Stimulated activated CD8-positive, alpha-beta memory T cell treated with anti-CD3 and anti-CD28 coated beads, Interleukin-12 subunit alpha, Interleukin-12 subunit beta, amount 100 ng/mL, for 24 hours (primary cell): Measurements from ENCODE around the gene S100A2.
"Not testable (repeated sequence)": the region's sequence is repeated elsewhere in the genome, so short reads cannot be mapped to it uniquely, and the experiment has no call there.

Experiments used
- DNase-seq: peaks from one replicate; pipeline ENCODE4 v3.0.0-alpha.2; 2020; ENCODE audit errors: extremely low read depth

The S100A2 gene

DNA sequence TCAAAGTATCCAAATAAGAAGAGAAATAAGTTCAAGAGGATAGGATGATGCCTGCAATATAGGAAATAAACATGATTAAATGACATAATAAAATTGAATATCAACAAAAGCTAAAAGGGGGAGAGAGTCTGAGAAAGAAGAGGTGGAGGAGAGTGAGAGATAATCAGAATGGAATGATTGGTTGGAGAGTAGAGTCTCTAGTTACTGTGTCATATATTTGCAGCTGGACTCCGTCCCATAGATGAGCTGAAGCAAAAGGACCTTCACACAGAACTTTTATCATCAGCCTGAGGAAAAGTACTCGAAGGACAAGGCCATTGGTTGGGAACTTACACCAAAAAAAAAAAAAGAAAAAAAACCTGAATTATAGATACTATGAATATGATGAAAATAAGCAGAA, 22.8 kb upstream of the S100A2 start:
- DNase-seq, result no peak

- not testable (repeated sequence) for DNase-seq
These were observed 22.4 kb upstream of the S100A2 start for GRCh38 chr1:153588033-153588432.

GRCh38 chr1:153587314-153587713, 21.7 kb upstream of the S100A2 start:
- no peak for DNase-seq

DNA sequence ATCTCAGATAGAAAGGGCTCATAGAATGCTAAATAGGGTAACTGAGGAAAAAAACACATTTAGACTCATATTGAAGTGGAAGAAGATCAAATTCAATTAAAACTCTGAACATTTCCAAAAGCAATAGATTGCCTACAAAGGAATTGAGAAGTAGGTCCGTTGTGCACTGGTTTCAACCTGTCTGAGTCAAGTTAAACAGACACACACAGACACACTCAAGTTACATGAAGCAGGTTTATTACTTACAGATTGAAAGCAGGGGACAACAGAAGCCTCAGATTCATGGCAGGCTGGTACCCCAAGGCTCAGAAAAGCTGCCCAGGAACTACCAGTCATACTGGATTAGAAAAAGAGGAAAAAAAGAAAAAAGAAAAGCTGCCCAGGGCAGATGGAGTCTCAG, 20.7 kb upstream of the S100A2 start:
- no peak for DNase-seq

- DNase-seq, result no peak
These were observed 19.4 kb upstream of the S100A2 start for GRCh38 chr1:153585006-153585405.

GRCh38 chr1:153583976-153584375, 18.3 kb upstream of the S100A2 start:
- no peak for DNase-seq

DNA sequence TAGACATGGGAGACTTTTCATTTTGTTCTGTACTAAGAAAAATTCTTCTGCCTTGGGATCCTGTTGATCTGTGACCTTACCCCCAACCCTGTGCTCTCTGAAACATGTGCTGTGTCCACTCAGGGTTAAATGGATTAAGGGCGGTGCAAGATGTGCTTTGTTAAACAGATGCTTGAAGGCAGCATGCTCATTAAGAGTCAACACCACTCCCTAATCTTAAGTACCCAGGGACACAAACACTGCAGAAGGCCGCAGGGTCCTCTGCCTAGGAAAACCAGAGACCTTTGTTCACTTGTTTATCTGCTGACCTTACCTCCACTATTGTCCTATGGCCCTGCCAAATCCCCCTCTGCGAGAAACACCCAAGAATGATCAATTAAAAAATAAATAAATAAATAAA, 17.9 kb upstream of the S100A2 start:
- DNase-seq, result not testable (repeated sequence)

DNA sequence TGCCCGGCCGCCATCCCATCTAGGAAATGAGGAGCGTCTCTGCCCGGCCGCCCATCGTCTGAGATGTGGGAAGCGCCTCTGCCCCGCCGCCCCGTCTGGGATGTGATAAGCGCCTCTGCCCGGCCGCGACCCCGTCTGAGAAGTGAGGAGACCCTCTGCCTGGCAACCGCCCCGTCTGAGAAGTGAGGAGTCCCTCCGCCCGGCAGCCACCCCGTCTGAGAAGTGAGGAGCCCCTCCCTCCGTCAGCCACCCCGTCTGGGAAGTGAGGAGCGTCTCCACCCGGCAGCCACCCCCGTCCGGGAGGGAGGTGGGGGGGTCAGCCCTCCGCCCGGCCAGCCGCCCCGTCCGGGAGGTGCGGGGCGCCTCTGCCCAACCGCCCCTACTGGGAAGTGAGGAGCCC, 17.2 kb upstream of the S100A2 start:
- DNase-seq, result not testable (repeated sequence)

DNA sequence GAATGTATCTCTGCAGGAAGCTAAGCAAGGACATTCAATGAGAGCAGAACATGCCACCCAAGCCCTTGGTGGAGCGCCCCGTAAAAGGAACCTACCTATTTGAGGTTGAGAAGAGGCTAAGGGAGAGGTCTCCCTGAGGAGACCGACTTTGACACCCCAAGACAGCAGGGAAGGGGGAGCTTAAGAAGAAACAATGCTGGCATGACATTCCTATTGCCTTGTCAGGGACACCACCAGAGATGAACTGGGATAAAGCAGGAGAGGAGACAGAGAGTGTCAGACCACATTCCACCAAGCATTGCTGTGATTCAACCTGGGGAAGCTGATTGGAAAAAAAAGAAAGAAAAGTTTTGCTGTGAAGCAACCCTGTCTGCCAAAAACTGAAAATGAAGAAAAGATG, 13.3 kb upstream of the S100A2 start:
- DNase-seq, result no peak

DNA sequence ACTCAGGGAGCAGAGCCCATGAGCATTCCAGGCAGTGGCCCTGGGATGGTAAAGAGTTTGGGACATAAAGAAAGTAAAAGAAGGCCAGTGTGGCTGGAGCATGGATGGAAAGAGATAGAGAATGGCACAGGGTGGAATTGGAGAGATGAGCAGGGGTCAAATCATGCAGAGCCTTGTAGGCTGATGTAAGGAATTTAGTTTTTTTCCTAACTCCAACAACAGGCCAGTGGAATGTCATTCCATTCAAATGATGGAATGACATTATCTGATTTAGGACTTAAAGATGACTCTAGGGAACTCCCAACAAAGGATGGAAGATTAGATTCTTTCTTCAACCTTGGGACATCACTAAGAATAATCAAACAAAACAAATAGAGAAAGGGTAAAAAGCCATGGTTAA, 12.8 kb upstream of the S100A2 start:
- DNase-seq, result no peak

DNA sequence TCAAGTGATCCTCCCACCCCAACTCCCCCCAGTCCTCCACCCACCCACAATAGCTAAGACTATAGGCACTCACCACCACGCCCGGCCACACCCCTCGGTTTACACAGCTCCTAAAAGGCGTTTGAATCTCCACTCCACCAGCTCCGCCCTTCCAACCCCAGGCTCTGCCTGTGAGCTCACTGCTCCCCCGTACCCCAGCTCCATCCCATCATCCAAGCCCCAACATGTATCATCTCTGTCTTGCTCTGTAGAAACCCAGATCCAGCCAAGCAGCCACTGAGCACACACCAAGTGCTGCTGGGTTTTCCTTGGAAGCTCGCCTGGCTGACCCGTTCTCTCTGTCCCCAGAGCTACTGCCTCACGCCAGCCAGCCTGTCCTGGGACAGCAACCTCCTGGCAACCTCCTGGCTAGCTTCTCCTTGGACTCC, 12.0 kb upstream of the S100A2 start:
- no peak for DNase-seq

DNA sequence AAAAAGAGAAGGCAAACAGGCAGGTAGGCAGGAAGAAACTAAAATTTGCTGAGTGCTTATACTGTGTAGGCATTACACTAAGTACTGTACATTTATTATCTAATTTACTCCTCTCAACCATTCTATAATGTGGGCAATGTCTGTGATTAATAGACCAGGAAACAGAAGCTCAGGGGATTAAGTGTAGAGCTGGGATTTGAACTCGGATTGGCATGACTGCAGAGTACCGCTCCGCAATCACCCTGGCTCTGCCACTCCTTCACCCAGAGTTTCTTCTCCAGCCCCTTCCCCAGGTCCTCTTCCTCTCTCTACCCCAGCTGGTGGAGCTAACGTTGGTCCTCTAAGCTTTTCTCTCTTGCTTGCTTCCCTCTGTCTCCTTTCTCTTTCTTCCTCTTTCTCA, 11.5 kb upstream of the S100A2 start:
- no peak for DNase-seq

DNA sequence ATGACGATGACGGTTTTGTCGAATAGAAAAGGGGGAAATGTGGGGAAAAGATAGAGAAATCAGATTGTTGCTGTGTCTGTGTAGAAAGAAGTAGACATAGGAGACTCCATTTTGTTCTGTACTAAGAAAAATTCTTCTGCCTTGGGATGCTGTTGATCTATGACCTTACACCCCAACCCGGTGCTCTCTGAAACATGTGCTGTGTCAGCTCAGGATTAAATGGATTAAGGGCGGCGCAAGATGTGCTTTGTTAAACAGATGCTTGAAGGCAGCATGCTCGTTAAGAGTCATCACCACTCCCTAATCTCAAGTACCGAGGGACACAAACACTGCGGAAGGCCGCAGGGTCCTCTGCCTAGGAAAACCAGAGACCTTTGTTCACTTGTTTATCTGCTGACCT, 9.9 kb upstream of the S100A2 start:
- DNase-seq, result not testable (repeated sequence)

DNA sequence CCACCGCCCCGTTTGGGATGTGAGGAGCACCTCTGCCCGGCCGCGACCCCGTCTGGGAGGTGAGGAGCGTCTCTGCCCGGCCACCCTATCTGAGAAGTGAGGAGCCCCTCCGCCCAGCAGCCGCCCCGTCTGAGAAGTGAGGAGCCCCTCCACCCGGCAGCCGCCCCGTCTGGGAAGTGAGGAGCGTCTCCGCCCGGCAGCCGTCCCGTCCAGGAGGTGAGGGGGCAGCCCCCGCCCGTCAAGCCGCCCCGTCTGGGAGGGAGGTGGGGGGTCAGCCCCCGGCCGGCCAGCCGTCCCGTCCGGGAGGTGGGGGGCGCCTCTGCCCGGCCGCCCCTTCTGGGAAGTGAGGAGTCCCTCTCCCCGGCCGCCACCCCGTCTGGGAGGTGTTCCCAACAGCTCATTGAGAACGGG, 9.4 kb upstream of the S100A2 start:
- not testable (repeated sequence) for DNase-seq

- DNase-seq, result no peak
These were observed 7.7 kb upstream of the S100A2 start for GRCh38 chr1:153573351-153573750.

DNA sequence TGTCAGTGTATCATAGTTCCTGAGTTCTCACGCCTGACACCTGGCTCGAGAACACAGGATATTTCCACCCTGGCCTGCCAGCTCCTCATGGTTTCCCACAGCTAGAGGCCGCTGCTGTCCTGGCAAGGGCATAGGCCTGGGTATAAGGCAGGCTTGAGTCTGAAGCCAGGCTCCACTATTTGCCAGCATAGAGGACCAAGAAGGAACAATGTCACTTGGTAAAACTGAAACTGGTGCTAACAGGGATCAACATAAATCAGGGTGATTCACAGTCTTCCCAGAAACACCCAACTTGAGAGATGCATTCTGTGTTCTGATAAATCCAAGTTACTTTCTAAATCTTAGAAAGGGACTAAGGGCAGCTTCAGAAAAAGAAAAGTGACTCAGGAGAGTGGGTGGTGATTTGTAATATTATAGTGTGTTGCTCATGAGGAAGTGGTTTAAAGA, 6.9 kb upstream of the S100A2 start:
- DNase-seq, result no peak

DNA sequence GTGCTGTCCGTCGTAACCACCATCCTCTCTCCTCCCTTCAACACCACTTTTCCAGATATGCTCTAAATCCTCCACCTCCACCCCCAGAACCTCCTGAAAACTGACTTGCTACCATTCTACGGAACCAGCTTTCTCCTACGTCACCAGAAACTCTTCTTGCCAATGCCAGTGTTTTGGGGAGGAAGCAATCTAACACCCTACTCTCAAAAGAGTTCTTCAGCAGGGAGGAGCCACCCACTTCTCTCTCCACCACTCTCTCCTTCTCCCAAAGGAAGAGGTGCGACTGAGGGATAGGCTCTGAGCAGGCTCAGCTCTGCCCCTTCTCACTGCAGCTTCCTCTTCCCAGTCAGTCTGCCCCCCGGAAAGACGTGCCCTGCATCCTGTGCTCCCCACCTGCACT, 6.1 kb upstream of the S100A2 start:
- no peak for DNase-seq

DNA sequence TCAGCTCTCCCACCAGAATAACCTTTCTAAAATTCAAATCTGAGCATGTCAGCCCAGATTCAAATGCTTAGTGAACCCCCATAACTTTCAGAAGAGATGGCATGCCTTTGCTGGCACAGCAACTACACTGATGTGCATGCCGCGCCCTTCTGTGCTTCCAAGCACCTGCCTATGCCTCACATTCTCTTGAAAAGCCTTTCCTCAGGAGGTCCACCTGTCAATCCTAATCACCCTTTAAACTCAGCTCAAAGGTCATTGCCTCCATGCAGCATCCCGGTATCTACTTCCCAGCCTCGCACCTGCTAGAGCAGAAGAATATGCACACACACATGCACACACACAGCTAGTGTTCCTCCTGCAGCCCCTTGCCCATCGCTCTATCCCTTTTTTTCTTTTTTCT, 5.2 kb upstream of the S100A2 start:
- DNase-seq, result no peak

GRCh38 chr1:153569465-153569864, 3.8 kb upstream of the S100A2 start:
- DNase-seq, result no peak

GRCh38 chr1:153568367-153569099, 2.9 kb upstream of the S100A2 start:
- DNase-seq, result no peak

- DNase-seq, result no peak
These were observed 2.1 kb upstream of the S100A2 start for GRCh38 chr1:153567621-153568366.

- peak; percentile 63 for DNase-seq
These were observed 1.0 kb upstream of the S100A2 start for GRCh38 chr1:153566414-153567371.
